Peyer's patch (tissue), 4 donors: Measurements from ENCODE around the gene HIGD1C. TPM values are rescaled to one million over a fixed set of nuclear protein-coding genes. Genes with fewer than 3 reads are reported as not detected.

Experiments used
- DNase-seq, 3 donors: peaks; one replicate each; pipeline ENCODE4 v3.0.0-alpha.2; 2017 to 2019
- H3K27ac ChIP-seq, 4 donors: fragments of 200-600 bp; sonication (generic); one replicate each; pipeline ENCODE4 v1.5.1; 2016 to 2019
- H3K27me3 ChIP-seq, 2 donors: fragments of 200-600 bp; sonication (generic); one replicate each; pipeline ENCODE4 v1.5.1; 2019
- H3K36me3 ChIP-seq, 3 donors: fragments of 200-600 bp; sonication (generic); one replicate each; pipeline ENCODE4 v1.5.1; 2016 to 2019
- H3K4me1 ChIP-seq, 4 donors: fragments of 200-600 bp; sonication (generic); one replicate each; pipeline ENCODE4 v1.5.1; 2016 to 2019
- H3K4me3 ChIP-seq, 4 donors: fragments of 200-600 bp; sonication (generic); 1 replicate in 3 of 4; 2 replicates in 1 of 4; pipeline ENCODE4 v1.5.1; 2016 to 2019; ENCODE audit warnings: mild to moderate bottlenecking in 1 of 4
- H3K9me3 ChIP-seq, 4 donors: fragments of 200-600 bp; sonication (generic); one replicate each; pipeline ENCODE4 v1.5.1; 2016 to 2019; ENCODE audit warnings: mild to moderate bottlenecking in 1 of 4
- POLR2A ChIP-seq, 2 donors: fragments of 450-650 bp; IDR thresholded peaks; one replicate each; pipeline ENCODE4 v1.5.1; 2017; ENCODE audit warnings: antibody characterized with exemption in 2 of 2, mild to moderate bottlenecking in 2 of 2, moderate library complexity in 2 of 2
- total RNA-seq, 4 donors: library from RNA; depleted of rRNA; stranded (reverse); fragments of >200 nt; gene quantifications; one replicate each; pipeline ENCODE4 v1.1.0, GENCODE V29; 2016
- TF ChIP-seq, protein P1 (sequence below), 6 experiments: fragments of 450-650 bp in 4 of 6; fragments of 200-600 bp in 2 of 6; sonication (generic) in 1 of 6; IDR thresholded peaks; one replicate each; pipeline ENCODE4 v1.5.1; 2017 to 2019; ENCODE audit warnings: antibody characterized with exemption in 6 of 6, mild to moderate bottlenecking in 3 of 6, moderate library complexity in 1 of 6

Gene HIGD1C
- total RNA-seq, 4 donors from 2014 or later: not detected

DNA sequence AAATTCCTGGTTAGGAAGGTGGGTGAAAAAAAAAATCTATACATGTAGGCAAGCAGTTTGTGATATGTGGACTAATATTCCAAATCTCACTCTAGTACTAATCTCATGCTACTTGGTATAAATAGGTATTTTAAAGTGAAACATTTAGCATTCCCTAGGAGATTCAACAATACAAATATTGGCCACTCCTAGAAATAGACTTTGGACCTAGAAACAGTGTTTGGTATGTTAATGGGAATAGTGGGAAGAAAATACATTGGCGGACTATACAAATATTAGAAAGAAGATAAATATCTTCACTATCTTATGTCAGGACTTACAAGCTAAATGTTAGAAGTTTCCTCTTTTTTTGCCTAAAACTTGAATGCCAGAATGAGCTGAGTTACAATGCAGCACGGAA, 28.2 kb downstream of the HIGD1C start:
- TF ChIP-seq, protein P1, sequence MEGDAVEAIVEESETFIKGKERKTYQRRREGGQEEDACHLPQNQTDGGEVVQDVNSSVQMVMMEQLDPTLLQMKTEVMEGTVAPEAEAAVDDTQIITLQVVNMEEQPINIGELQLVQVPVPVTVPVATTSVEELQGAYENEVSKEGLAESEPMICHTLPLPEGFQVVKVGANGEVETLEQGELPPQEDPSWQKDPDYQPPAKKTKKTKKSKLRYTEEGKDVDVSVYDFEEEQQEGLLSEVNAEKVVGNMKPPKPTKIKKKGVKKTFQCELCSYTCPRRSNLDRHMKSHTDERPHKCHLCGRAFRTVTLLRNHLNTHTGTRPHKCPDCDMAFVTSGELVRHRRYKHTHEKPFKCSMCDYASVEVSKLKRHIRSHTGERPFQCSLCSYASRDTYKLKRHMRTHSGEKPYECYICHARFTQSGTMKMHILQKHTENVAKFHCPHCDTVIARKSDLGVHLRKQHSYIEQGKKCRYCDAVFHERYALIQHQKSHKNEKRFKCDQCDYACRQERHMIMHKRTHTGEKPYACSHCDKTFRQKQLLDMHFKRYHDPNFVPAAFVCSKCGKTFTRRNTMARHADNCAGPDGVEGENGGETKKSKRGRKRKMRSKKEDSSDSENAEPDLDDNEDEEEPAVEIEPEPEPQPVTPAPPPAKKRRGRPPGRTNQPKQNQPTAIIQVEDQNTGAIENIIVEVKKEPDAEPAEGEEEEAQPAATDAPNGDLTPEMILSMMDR (IDR thresholded peaks at IDR 0.05): no peak
- no peak for TF ChIP-seq POLR2A (IDR thresholded peaks at IDR 0.05)
- Histone ChIP-seq H3K36me3 (peaks cover 0 to 6% (median 0%) of the 10 kb centered on the region in 3 donors), H3K4me3 (no peak overlapping the region), H3K9me3 (no peaks in the 10 kb centered on the region), H3K27me3 (no peaks in the 10 kb centered on the region), H3K4me1 (peaks cover 0 to 7% (median 0%) of the 10 kb centered on the region in 4 donors), H3K27ac (no peak overlapping the region)
- DNase-seq: no peak

DNA sequence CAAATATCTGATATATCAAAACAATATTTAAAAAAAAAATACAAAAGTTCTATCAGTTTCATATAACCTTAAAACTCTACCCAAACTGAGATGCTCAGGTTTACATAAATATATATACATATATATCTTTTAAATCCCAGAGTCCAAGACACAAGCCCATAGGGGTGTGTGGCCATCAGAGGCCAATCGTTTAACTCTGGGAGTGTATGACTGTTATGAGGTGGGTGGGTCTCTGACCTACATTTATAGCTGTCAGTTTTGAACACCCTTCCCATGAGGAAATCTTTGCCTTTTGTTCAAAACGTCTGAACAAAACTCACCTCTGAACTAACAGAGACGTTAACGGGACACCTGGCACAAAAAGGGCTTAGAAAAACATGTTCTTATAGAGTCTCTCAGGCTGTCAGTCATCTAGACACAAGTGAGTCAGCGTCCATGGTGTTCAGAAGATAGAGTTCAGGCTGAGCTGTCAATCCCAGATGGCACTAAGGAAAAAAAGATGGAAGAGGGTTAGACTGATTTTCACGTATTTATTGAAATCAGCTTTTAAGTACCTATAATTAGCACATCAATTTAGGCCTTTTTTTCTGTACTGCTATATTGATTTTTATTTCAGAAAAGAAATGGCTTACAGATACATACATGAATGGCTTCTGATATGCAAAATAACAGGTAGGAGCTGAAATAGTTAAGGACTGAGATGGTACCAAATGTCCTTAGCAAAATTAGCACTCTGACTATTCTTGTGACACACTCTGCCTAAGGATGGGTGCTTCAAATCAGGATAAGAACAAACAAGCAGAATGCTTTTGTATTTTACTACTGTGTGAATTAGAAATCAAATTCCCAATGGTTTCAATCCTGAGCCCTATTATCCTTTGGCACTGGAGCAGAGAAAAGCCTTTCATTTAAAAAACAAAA, 29.2 kb downstream of the HIGD1C start:
- Histone ChIP-seq H3K36me3 (peaks cover 0 to 6% (median 0%) of the 10 kb centered on the region in 3 donors), H3K9me3 (no peaks in the 10 kb centered on the region), H3K27ac (no peak overlapping the region), H3K27me3 (no peaks in the 10 kb centered on the region), H3K4me1 (peaks cover 0 to 7% (median 0%) of the 10 kb centered on the region in 4 donors), H3K4me3 (no peak overlapping the region)
- TF ChIP-seq, protein P1 (IDR thresholded peaks at IDR 0.05): no peak
- TF ChIP-seq POLR2A (IDR thresholded peaks at IDR 0.05): no peak
- DNase-seq: no peak

DNA sequence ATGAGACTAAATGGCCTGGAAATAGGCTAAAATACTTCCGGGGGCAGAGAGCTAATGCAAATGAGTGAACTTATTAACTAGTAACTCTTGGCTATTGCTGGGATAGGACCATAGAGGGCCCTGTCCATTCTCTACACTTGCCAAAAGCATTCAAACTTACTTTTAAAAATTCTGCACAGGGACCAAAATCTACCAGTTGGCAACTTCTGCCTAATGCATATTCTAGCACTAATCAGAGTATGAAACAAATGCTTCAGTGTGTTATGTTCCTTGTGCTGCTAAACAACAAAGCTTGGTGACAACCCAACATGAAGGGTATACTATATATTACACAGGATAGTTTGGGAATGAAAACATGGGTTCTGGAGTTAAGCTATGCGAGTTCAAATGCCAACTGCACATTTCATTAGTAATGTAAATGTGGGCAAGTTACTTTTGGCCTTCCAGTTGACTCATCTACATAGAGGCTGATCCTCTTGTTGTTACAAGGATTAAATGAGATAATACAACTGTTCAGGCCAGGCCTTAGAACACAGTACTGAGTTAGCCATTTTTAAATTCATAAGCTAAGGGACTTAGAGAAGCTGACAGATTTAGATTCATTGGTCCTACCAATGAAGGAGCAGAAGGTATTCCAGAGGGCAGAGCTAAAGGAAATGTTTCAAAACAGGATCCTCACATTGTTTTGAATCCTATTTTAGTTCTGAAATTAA, 32.4 kb downstream of the HIGD1C start:
- no peaks in the 10 kb centered on the region for H3K9me3 ChIP-seq
- no peak for TF ChIP-seq POLR2A (IDR thresholded peaks at IDR 0.05)
- no peak for DNase-seq
- peaks cover 0 to 7% (median 0%) of the 10 kb centered on the region in 4 donors for H3K4me1 ChIP-seq
- no peak overlapping the region for H3K4me3 ChIP-seq
- H3K27me3 ChIP-seq: no peaks in the 10 kb centered on the region
- H3K27ac ChIP-seq: peak overlapping the region in 2 of 4 donors; percentile 69
- peaks cover 0 to 23% (median 0%) of the 10 kb centered on the region in 3 donors for H3K36me3 ChIP-seq

DNA sequence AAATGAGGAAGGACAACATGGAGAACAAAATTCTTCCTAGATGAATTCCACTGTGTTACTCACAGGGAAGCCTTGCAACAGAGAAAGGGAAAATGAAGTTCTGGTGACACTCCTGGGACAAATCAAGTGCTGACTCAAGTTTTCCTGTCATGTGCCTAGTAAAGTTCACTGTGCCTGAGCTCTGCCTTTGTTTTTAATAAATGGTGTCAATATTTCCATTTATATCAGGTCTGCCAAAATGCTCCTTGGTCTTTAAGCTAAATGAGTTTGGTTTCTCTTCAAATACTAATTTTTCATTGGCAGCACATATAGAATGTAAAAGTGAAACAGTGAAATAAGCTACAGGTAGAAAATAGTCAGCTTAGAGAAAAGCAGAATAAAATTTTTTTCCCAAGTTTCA, 33.0 kb downstream of the HIGD1C start:
- Histone ChIP-seq H3K9me3 (no peaks in the 10 kb centered on the region), H3K27ac (peak overlapping the region in 2 of 4 donors; percentile 69)
- DNase-seq: no peak

DNA sequence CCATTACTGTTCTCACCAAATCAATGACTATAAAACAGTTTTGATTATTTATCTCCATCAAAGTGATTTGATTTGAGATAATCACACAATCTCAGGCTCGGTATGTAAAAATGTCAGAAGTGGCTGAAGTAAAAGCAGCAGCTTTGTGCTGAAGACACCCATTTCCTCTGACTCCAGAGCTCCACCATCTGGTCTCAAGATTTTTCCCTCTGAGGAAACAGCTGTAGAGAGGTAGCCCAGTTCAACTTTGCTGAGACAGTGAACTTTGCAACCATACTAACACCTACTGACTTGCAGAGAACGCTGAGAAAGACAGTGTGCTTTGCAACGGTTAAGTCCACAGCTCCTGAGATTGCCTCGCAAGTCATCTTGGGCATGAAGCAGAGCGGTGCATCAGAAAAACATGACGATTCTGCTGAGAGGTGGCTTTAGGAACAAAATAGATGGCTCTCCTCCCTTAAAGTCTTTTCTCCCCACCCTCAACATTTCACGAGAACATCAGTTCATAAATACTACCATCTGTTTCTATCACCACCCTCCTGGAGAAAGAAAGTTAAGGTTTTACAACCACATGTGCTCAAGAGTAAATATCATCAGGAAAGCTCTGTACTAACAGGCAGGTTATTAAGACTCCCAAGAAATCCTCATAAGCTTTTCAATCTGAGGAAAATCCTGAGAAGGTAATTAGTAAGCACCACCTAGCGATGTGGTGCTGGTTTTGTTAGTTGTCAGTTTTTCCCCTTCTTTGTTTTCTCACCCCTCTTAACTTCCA, 34.8 kb downstream of the HIGD1C start:
- DNase-seq: peak in 2 of 3 donors; percentile 26 to 79
- Histone ChIP-seq H3K27ac (peak overlapping the region in 1 of 4 donors; percentile 44), H3K36me3 (peaks cover 0 to 46% (median 0%) of the 10 kb centered on the region in 3 donors), H3K9me3 (no peaks in the 10 kb centered on the region), H3K27me3 (no peaks in the 10 kb centered on the region), H3K4me1 (peaks cover 0 to 7% (median 0%) of the 10 kb centered on the region in 4 donors), H3K4me3 (no peak overlapping the region)
- no peak for TF ChIP-seq POLR2A (IDR thresholded peaks at IDR 0.05)
- TF ChIP-seq, protein P1 (IDR thresholded peaks at IDR 0.05): peak in 5 of 6 experiments; percentile 19 to 85 (median 74)

More for the DNA sequence above, 33.0 kb downstream of the HIGD1C start:
- H3K4me3 ChIP-seq: no peak overlapping the region
- no peak for TF ChIP-seq POLR2A (IDR thresholded peaks at IDR 0.05)
- TF ChIP-seq, protein P1 (IDR thresholded peaks at IDR 0.05): no peak
- H3K27me3 ChIP-seq: no peaks in the 10 kb centered on the region
- peaks cover 0 to 7% (median 0%) of the 10 kb centered on the region in 4 donors for H3K4me1 ChIP-seq
- peaks cover 0 to 28% (median 0%) of the 10 kb centered on the region in 3 donors for H3K36me3 ChIP-seq
